Measurements from ENCODE around the gene OR2D2.
"Not testable (repeated sequence)": the region's sequence is repeated elsewhere in the genome, so short reads cannot be mapped to it uniquely, and the experiment has no call there.

The OR2D2 gene

DNA sequence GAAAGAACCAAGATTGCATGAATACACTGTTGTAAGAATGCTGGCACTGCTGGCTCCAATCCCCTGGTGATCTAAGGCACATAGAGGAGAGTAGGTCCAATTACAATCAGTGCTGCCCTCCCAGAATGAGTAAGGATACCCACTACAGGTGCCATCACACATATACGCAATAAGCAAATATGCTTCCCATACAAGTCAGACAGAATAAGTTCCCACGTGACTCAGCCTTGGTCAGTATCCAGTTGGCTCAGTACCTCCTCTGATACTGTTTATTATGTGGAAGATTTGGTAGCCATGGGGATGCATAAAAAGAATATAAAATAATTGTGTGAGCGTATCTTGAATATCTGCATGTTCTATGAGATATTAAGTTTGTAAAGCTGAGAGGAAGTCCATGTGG, 19.6 kb upstream of the OR2D2 start:
- POLR2A ChIA-PET = no interaction called here
- no peak overlapping the region for H3K4me3 ChIP-seq (ENCODE audit: low read depth, low read length)
- H3K9me3 ChIP-seq (ENCODE audit: control insufficient read depth, insufficient read depth, low read depth, low read length) = no peaks in the 10 kb centered on the region
- TF ChIP-seq ZNF768 (tag by site-specific recombination; IDR thresholded peaks at IDR 0.05) (no peak), ELK4 (IDR thresholded peaks at IDR 0.05; ENCODE audit: borderline replicate concordance, low read depth, low read length) (no peak), ZNF148 (tag by site-specific recombination; IDR thresholded peaks at IDR 0.05; ENCODE audit: borderline replicate concordance) (no peak), KLF17 (tag by site-specific recombination; IDR thresholded peaks at IDR 0.05) (no peak), ZNF280D (tag by site-specific recombination; IDR thresholded peaks at IDR 0.05) (no peak), ZNF747 (tag by site-specific recombination; IDR thresholded peaks at IDR 0.05) (no peak), INSM2 (tag by site-specific recombination; IDR thresholded peaks at IDR 0.05) (no peak), ZNF114 (tag by site-specific recombination; IDR thresholded peaks at IDR 0.05) (no peak), REPIN1 (tag by site-specific recombination; IDR thresholded peaks at IDR 0.05; ENCODE audit: low read depth) (no peak)
- CTCF ChIA-PET = no interaction called here
- no peaks in the 10 kb centered on the region for H3K36me3 ChIP-seq (ENCODE audit: control insufficient read depth in 2 of 2, insufficient read depth in 1 of 2, low read length in 2 of 2)
- no peaks in the 10 kb centered on the region for H3K4me1 ChIP-seq (ENCODE audit: control insufficient read depth, insufficient read depth, low read length)
- no peak overlapping the region for H3K27ac ChIP-seq (ENCODE audit: extremely low read depth, low read depth, low read length)

DNA sequence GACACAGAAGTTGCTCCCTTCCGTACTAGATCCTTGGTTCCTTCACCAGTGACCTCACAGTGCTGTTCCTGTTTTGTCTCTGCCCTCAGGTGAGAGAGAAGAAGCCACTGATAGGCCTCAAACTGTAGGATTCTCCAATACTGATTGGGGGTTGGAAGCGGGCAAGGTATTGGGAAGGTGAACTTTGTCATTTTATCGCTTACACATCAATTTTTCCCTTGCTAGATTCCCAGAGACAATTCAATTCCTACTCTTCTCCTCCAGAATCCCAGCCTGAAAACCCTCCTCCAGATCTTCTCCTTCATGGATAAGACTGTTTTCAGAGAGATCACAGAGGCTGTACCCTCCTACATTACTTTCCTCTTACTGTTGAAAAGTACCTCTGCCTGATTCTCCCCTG, 19.1 kb upstream of the OR2D2 start:
- no peak overlapping the region for H3K27ac ChIP-seq (ENCODE audit: extremely low read depth, low read depth, low read length)
- no peaks in the 10 kb centered on the region for H3K4me1 ChIP-seq (ENCODE audit: control insufficient read depth, insufficient read depth, low read length)
- no peaks in the 10 kb centered on the region for H3K9me3 ChIP-seq (ENCODE audit: control insufficient read depth, insufficient read depth, low read depth, low read length)
- TF ChIP-seq FEZF1 (tag by site-specific recombination; IDR thresholded peaks at IDR 0.05) = no peak
- no peak for TF ChIP-seq ZNF416 (tag by site-specific recombination; IDR thresholded peaks at IDR 0.05)
- no peak for TF ChIP-seq ZNF311 (tag by site-specific recombination; IDR thresholded peaks at IDR 0.05; ENCODE audit: borderline replicate concordance)
- TF ChIP-seq YY1 (tag by site-specific recombination; IDR thresholded peaks at IDR 0.05) = no peak
- TF ChIP-seq, protein P1, sequence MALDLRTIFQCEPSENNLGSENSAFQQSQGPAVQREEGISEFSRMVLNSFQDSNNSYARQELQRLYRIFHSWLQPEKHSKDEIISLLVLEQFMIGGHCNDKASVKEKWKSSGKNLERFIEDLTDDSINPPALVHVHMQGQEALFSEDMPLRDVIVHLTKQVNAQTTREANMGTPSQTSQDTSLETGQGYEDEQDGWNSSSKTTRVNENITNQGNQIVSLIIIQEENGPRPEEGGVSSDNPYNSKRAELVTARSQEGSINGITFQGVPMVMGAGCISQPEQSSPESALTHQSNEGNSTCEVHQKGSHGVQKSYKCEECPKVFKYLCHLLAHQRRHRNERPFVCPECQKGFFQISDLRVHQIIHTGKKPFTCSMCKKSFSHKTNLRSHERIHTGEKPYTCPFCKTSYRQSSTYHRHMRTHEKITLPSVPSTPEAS (tag by site-specific recombination; IDR thresholded peaks at IDR 0.05) = no peak
- TF ChIP-seq, protein P2, sequence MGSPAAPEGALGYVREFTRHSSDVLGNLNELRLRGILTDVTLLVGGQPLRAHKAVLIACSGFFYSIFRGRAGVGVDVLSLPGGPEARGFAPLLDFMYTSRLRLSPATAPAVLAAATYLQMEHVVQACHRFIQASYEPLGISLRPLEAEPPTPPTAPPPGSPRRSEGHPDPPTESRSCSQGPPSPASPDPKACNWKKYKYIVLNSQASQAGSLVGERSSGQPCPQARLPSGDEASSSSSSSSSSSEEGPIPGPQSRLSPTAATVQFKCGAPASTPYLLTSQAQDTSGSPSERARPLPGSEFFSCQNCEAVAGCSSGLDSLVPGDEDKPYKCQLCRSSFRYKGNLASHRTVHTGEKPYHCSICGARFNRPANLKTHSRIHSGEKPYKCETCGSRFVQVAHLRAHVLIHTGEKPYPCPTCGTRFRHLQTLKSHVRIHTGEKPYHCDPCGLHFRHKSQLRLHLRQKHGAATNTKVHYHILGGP (tag by site-specific recombination; IDR thresholded peaks at IDR 0.05) = no peak
- TF ChIP-seq, protein P3, sequence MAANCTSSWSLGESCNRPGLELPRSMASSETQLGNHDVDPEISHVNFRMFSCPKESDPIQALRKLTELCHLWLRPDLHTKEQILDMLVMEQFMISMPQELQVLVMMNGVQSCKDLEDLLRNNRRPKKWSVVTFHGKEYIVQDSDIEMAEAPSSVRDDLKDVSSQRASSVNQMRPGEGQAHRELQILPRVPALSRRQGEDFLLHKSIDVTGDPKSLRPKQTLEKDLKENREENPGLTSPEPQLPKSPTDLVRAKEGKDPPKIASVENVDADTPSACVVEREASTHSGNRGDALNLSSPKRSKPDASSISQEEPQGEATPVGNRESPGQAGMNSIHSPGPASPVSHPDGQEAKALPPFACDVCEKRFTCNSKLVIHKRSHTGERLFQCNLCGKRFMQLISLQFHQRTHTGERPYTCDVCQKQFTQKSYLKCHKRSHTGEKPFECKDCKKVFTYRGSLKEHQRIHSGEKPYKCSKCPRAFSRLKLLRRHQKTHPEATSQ (tag by site-specific recombination; IDR thresholded peaks at IDR 0.05) = no peak
- TF ChIP-seq ZNF747 (tag by site-specific recombination; IDR thresholded peaks at IDR 0.05) = no peak
- no peak for TF ChIP-seq YY2 (tag by site-specific recombination; IDR thresholded peaks at IDR 0.05)
- no peaks in the 10 kb centered on the region for H3K36me3 ChIP-seq (ENCODE audit: control insufficient read depth in 2 of 2, insufficient read depth in 1 of 2, low read length in 2 of 2)
- POLR2A ChIA-PET = no interaction called here
- CTCF ChIA-PET = no interaction called here
- no peak overlapping the region for H3K4me3 ChIP-seq (ENCODE audit: low read depth, low read length)

DNA sequence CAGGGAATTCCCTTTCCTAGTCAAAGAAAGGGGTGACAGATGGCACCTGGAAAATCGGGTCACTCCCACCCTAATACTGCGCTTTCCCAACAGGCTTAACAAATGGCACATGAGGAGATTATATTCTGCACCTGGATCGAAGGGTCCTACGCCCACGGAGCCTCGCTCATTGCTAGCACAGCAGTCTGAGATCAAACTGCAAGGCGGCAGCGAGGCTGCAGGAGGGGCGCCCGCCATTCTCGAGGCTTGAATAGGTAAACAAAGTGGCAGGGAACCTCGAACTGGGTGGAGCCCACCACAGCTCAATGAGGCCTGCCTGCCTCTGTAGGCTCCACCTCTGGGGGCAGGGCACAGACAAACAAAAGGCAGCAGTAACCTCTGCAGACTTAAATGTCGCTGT, 12.5 kb upstream of the OR2D2 start:
- H3K9me3 ChIP-seq (ENCODE audit: control insufficient read depth, insufficient read depth, low read depth, low read length); H3K4me3 ChIP-seq (ENCODE audit: low read depth, low read length); H3K4me1 ChIP-seq (ENCODE audit: control insufficient read depth, insufficient read depth, low read length); POLR2A ChIA-PET; H3K27ac ChIP-seq (ENCODE audit: extremely low read depth, low read depth, low read length); CTCF ChIA-PET; H3K36me3 ChIP-seq (ENCODE audit: control insufficient read depth in 2 of 2, insufficient read depth in 1 of 2, low read length in 2 of 2): not testable (repeated sequence)
